Mesendoderm (in vitro differentiated cells): Measurements from ENCODE around the gene SP3.
A peak's percentile ranks its signal among the peaks of the same experiment; 100 is the strongest.

Experiments
- DNase-seq: peaks from one replicate; pipeline ENCODE4 v3.0.0; 2013
- H2AK5ac ChIP-seq: 2 replicates; pipeline ENCODE4 v1.6.1; 2013; ENCODE audit warnings: low read length, inconsistent platforms
- H2BK120ac ChIP-seq: 2 replicates; pipeline ENCODE4 v1.6.1; 2013; ENCODE audit warnings: low read depth, mild to moderate bottlenecking, low read length, moderate library complexity, mixed read lengths
- H2BK15ac ChIP-seq: replicated peaks from 2 replicates; pipeline ENCODE4 v1.6.1; 2013; ENCODE audit warnings: low read depth, mild to moderate bottlenecking, moderate library complexity
- H2BK5ac ChIP-seq: 2 replicates; pipeline ENCODE4 v1.6.1; 2013; ENCODE audit warnings: low read length, inconsistent platforms
- H3K18ac ChIP-seq: 2 replicates; pipeline ENCODE4 v1.6.1; 2013; ENCODE audit warnings: mild to moderate bottlenecking, low read length, mixed read lengths
- H3K23ac ChIP-seq: one replicate; pipeline ENCODE4 v1.6.1; 2013; ENCODE audit warnings: low read length
- H3K27ac ChIP-seq: 2 replicates; pipeline ENCODE4 v1.5.1; 2013; ENCODE audit warnings: low read depth, mild to moderate bottlenecking, inconsistent platforms, low read length, moderate library complexity
- H3K27me3 ChIP-seq: 2 replicates; pipeline ENCODE4 v1.6.1; 2013; ENCODE audit warnings: low read length, control low read depth, mild to moderate bottlenecking, inconsistent platforms; ENCODE audit not compliant: insufficient read depth, poor library complexity
- H3K36me3 ChIP-seq: 2 replicates; pipeline ENCODE4 v1.6.1; 2013; ENCODE audit warnings: low read length, inconsistent platforms; ENCODE audit not compliant: control insufficient read depth, insufficient read depth
- H3K4ac ChIP-seq: one replicate; pipeline ENCODE4 v1.6.1; 2013; ENCODE audit warnings: low read depth, mild to moderate bottlenecking, low read length, moderate library complexity
- H3K4me1 ChIP-seq: 2 replicates; pipeline ENCODE4 v1.6.1; 2013; ENCODE audit warnings: low read depth, low read length, inconsistent platforms; ENCODE audit not compliant: control insufficient read depth
- H3K4me2 ChIP-seq: 2 replicates; pipeline ENCODE4 v1.6.1; 2013; ENCODE audit warnings: low read length
- H3K4me3 ChIP-seq: 2 replicates; pipeline ENCODE4 v1.5.1; 2013; ENCODE audit warnings: mild to moderate bottlenecking, low read length
- H3K56ac ChIP-seq: one replicate; pipeline ENCODE4 v1.6.1; 2013; ENCODE audit warnings: low read length
- H3K79me1 ChIP-seq: 2 replicates; pipeline ENCODE4 v1.6.1; 2013; ENCODE audit warnings: low read length, inconsistent platforms
- H3K79me2 ChIP-seq: 2 replicates; pipeline ENCODE4 v1.6.1; 2013; ENCODE audit warnings: mild to moderate bottlenecking, low read length; ENCODE audit not compliant: control insufficient read depth, insufficient read depth
- H3K9ac ChIP-seq: 2 replicates; pipeline ENCODE4 v1.6.1; 2013; ENCODE audit warnings: low read length, inconsistent platforms
- H4K5ac ChIP-seq: one replicate; pipeline ENCODE4 v1.6.1; 2013; ENCODE audit warnings: low read length
- H4K8ac ChIP-seq: one replicate; pipeline ENCODE4 v1.6.1; 2013; ENCODE audit warnings: low read depth, mild to moderate bottlenecking, control low read depth, low read length, moderate library complexity
- WGBS: extraction: QIAGEN DNeasy Blood & Tissue Kit; methylation state at CpG from one replicate; pipeline ENCODE4 v1.1.7; 2013; ENCODE audit warnings: low lambda C conversion rate, missing lambda C conversion rate; ENCODE audit not compliant: insufficient coverage; ENCODE audit errors: extremely low coverage; 5-methylcytosine and 5-hydroxymethylcytosine counted together

The SP3 gene

DNA sequence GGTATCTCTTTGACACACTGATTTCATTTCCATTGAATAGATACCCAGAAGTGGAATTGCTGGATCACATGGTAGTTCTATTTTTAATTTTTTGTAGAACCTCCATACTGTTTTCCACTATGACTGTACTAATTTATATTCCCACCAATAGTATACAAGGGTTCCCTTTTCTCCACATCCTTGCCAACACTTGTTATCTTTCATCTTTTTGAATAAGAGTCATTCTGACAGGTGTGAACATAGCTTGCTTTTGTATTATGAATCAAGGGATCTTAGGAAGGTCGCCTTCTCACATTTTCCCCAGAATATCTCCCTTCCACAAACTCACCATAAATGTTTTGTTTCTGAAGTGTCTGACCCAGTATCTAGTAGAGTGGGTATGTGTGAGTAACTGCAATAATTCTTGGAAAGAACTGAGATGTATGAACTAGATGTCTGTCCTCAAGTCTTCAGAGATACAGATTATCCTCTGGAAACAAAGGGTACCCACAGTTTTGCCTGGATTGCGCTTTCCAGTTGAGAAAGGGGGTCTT, 17.1 kb upstream of the SP3 start:
- Histone ChIP-seq H4K5ac (no peak overlapping the region), H3K4me2 (no peak overlapping the region), H3K79me1 (no peaks in the 10 kb centered on the region), H3K4me1 (no peaks in the 10 kb centered on the region), H2AK5ac (no peak overlapping the region), H3K36me3 (no peaks in the 10 kb centered on the region), H3K27me3 (no peaks in the 10 kb centered on the region), H3K4me3 (no peak overlapping the region), H3K4ac (no peak overlapping the region), H4K8ac (no peak overlapping the region), H2BK120ac (peak overlapping the region; percentile 49), H3K18ac (no peak overlapping the region), H3K79me2 (no peaks in the 10 kb centered on the region), H3K9ac (no peak overlapping the region), H3K23ac (no peak overlapping the region), H2BK15ac (no peak overlapping the region), H2BK5ac (no peak overlapping the region), H3K56ac (no peak overlapping the region), H3K27ac (no peak overlapping the region)
- no peak for DNase-seq
- WGBS, result no CpG with 5 or more reads among the region's 2 CpGs

DNA sequence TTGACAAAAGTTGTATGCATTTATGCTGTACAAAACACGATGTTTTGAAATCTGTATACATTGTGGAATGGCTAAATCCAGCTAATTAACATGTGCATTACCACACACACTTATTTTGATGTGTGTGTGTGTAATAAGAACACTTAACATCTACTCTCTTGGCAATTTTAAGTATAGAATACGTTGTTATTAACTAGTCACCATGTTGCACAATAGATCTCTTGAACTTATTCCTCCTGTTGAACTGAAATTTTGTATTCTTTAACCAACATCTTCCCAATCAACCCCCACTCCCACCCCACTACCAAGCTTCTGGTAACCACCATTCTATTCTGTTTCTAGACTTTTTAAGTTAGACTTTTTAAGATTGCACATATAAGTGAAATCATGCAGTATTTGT, 16.3 kb upstream of the SP3 start:
- H3K4ac ChIP-seq, result no peak overlapping the region
- H4K5ac ChIP-seq, result no peak overlapping the region
- no peak overlapping the region for H2AK5ac ChIP-seq
- no peak overlapping the region for H2BK5ac ChIP-seq
- no peak overlapping the region for H3K4me3 ChIP-seq
- H3K9ac ChIP-seq, result no peak overlapping the region
- H3K36me3 ChIP-seq, result no peaks in the 10 kb centered on the region
- H3K18ac ChIP-seq, result no peak overlapping the region
- WGBS, result no CpG with 5 or more reads among the region's 2 CpGs
- H3K23ac ChIP-seq, result no peak overlapping the region
- H3K4me1 ChIP-seq, result no peaks in the 10 kb centered on the region
- H3K4me2 ChIP-seq, result no peak overlapping the region
- H3K79me2 ChIP-seq, result no peaks in the 10 kb centered on the region
- H3K56ac ChIP-seq, result no peak overlapping the region
- no peak overlapping the region for H4K8ac ChIP-seq
- no peak overlapping the region for H2BK120ac ChIP-seq
- no peaks in the 10 kb centered on the region for H3K27me3 ChIP-seq
- H3K79me1 ChIP-seq, result no peaks in the 10 kb centered on the region
- no peak overlapping the region for H3K27ac ChIP-seq
- no peak overlapping the region for H2BK15ac ChIP-seq
- DNase-seq, result no peak

DNA sequence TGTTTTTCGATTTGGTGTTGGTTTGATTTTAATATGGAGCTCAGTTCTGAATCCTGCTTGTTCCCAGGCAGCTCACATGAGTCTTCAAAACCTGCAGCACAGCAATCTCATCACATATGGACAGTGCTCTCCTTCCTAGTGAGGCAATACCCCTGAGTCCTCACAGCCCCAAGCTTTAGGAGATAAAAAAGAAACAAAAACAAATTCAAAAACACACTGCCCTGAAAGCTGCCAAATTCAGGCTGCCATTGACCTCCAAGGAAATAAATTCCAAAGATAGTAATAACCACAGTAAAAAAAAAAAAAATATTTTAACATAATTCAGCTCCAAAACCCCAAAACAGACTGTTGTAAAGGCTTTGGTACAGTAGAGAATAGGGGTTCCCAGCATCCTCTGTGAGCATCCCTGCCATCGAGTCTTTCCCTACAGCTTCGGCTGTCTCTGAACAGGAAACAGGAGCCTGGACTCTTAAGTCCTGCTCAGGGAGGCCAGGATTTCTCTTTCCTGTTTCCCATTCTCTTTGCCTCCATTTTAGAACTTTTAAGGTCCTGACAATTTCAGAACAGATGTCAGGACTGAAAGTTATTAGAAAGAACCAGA, 14.7 kb upstream of the SP3 start:
- Histone ChIP-seq H2BK120ac (no peak overlapping the region), H3K79me2 (no peaks in the 10 kb centered on the region), H3K23ac (no peak overlapping the region), H2BK15ac (no peak overlapping the region), H3K9ac (no peak overlapping the region), H3K79me1 (no peaks in the 10 kb centered on the region), H4K8ac (no peak overlapping the region), H3K18ac (no peak overlapping the region), H3K4me3 (no peak overlapping the region), H3K4me1 (no peaks in the 10 kb centered on the region), H3K36me3 (no peaks in the 10 kb centered on the region), H3K4me2 (no peak overlapping the region), H3K56ac (no peak overlapping the region), H3K27me3 (no peaks in the 10 kb centered on the region), H3K4ac (no peak overlapping the region), H2AK5ac (no peak overlapping the region), H2BK5ac (no peak overlapping the region), H3K27ac (no peak overlapping the region), H4K5ac (no peak overlapping the region)
- no CpG with 5 or more reads among the region's 3 CpGs for WGBS
- no peak for DNase-seq

DNA sequence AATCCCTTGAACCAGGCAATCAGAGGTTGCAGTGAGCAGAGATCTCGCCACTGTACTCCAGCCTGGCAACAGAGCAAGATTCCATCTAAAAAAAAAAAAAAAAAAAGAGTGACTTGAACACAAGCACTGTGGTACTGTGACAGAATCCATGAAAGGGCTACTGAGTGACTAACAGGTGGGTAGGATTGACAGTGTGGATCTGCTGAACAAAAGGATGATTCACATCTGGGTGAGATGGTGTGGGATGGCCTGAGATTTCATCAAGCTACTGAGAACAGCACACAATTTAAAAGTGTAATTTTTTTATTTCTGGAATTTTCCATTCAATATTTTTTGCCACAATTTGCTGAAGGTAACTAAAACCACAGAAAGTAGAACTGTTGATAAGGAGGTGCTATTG, 13.3 kb upstream of the SP3 start:
- Histone ChIP-seq H3K4ac (no peak overlapping the region), H2AK5ac (no peak overlapping the region), H4K5ac (no peak overlapping the region), H3K18ac (no peak overlapping the region), H3K23ac (no peak overlapping the region), H2BK120ac (no peak overlapping the region), H3K27me3 (no peaks in the 10 kb centered on the region), H2BK15ac (no peak overlapping the region), H3K27ac (no peak overlapping the region), H3K4me1 (no peaks in the 10 kb centered on the region), H3K36me3 (no peaks in the 10 kb centered on the region), H3K4me3 (no peak overlapping the region), H3K9ac (no peak overlapping the region), H4K8ac (no peak overlapping the region), H3K79me2 (no peaks in the 10 kb centered on the region), H2BK5ac (no peak overlapping the region), H3K79me1 (no peaks in the 10 kb centered on the region), H3K56ac (no peak overlapping the region), H3K4me2 (no peak overlapping the region)
- DNase-seq, result no peak
- no CpG with 5 or more reads among the region's 1 CpG for WGBS

DNA sequence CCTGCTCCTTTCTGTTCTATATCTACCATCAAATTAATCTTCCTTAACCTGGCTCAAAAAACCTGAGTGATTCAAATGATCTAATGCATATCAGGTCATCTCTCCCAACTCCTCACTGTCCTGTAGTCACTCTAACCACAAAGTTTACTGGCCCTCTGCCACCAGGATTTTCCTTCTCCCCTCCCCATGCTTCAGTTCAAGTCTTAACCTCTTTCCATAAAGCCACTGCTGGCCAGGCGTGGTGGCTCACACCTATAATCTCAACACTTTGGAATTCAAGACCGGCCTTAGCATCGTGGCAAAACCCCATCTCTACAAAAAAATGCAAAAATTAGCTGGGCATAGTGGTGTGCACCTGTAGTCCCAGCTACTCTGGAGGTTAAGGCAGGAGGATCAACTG, 7.5 kb upstream of the SP3 start:
- Histone ChIP-seq H4K5ac (no peak overlapping the region), H3K27ac (no peak overlapping the region), H3K79me1 (no peaks in the 10 kb centered on the region), H2BK5ac (no peak overlapping the region), H2AK5ac (no peak overlapping the region), H3K18ac (no peak overlapping the region), H3K79me2 (no peaks in the 10 kb centered on the region), H3K4me1 (no peaks in the 10 kb centered on the region), H3K27me3 (no peaks in the 10 kb centered on the region), H2BK15ac (no peak overlapping the region), H3K9ac (no peak overlapping the region), H4K8ac (no peak overlapping the region), H2BK120ac (no peak overlapping the region), H3K56ac (no peak overlapping the region), H3K4me2 (no peak overlapping the region), H3K4me3 (no peak overlapping the region), H3K23ac (no peak overlapping the region), H3K36me3 (no peaks in the 10 kb centered on the region), H3K4ac (no peak overlapping the region)
- peak; percentile 28 for DNase-seq
- WGBS, result no CpG with 5 or more reads among the region's 3 CpGs

DNA sequence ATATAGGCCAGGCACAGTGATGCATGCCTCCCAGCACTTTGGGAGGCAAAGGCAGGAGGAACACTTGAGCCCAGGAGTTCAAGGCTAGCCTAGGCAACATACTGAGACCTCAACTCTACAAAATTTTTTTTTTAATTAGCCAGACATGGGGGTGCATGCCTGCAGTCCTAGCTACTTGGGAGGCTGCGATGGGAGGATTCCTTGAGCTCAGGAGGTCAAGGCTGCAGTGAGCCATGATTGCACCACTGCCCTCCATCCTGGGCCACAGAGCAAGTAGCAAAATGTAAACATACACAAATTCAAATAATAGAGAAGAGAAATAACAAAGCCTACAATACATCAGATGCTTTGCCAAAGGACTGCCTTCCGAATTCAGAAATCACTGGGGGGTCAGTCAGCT, 7.0 kb upstream of the SP3 start:
- Histone ChIP-seq H2BK5ac (no peak overlapping the region), H3K27me3 (no peaks in the 10 kb centered on the region), H3K18ac (no peak overlapping the region), H4K5ac (no peak overlapping the region), H3K79me2 (no peaks in the 10 kb centered on the region), H3K4me1 (no peaks in the 10 kb centered on the region), H3K56ac (no peak overlapping the region), H2BK120ac (no peak overlapping the region), H3K36me3 (no peaks in the 10 kb centered on the region), H3K4me2 (no peak overlapping the region), H2AK5ac (no peak overlapping the region), H2BK15ac (no peak overlapping the region), H3K27ac (no peak overlapping the region), H4K8ac (no peak overlapping the region), H3K4me3 (no peak overlapping the region), H3K9ac (no peak overlapping the region), H3K4ac (no peak overlapping the region), H3K79me1 (no peaks in the 10 kb centered on the region), H3K23ac (no peak overlapping the region)
- DNase-seq, result no peak
- no CpG with 5 or more reads among the region's 2 CpGs for WGBS
